GM21367 (cell line): ENCODE data around the gene IL1RL2.

Experiments
- ATAC-seq: cut with Tn5 transposase; IDR thresholded peaks from one replicate; pipeline ENCODE4 v1.9.1; 2021; ENCODE audit not compliant: unreplicated experiment

Gene IL1RL2

DNA sequence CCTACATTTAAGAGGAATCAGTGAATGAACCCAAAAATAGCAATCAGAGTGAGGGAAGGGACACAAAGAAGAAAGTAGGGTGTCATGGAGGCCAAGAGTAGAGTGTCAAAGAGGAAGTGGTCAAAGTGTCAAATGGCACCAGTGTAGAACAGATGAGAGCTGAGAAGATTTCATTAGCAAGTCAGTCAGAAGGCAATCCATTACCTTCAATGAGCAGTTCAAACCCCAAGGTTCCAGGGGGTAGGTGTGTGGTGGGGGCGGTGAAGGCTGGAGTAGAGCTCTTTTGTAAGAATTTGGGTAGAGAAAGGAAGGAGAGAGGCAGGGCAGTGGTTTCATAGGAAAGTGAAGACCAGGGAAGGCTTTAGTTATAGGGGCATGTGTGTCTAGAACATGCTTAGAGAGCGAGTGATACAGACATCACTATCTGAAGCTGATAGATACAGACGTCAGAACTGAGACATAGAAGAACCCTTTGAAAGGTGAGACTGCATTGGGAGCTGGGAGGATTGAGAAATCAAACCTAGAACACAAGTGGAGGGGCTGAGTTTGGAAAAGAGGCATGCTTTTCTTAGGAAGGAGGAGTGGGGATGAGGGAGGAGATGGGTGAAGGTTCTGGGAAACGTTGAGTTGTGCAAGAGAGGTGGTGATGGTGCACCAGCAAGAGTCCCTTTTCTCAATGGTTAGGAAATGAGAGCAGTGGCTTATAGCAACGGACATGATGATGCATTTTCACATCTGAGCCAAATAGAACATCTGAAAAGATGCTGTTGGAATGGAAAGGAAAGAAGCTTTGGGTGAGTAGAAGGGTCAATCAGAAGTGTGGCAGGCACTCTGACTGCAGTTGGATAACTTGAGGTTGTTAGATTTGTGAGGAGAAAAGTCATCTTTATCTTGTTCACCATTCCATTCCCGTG, 75.7 kb downstream of the IL1RL2 start:
- no peak for ATAC-seq

DNA sequence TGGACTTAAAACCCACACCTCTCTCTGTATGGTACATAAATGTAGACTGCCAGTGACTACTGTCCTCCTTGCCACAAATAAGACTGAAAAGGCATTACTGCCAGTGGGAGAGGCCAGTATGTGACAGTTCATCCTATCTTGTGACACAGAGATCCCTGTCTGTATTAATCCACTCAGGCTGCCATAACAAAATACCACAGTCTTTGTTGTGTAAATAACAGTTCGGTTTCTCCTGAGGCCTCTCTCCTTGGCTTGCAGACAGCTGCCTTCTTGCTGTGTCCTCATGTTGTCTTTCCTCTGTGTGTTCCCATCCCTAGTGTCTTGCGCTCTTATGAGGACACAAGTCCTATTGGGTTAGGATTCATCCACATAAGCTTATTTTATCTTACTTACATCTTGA, 78.1 kb downstream of the IL1RL2 start:
- ATAC-seq, result no peak

DNA sequence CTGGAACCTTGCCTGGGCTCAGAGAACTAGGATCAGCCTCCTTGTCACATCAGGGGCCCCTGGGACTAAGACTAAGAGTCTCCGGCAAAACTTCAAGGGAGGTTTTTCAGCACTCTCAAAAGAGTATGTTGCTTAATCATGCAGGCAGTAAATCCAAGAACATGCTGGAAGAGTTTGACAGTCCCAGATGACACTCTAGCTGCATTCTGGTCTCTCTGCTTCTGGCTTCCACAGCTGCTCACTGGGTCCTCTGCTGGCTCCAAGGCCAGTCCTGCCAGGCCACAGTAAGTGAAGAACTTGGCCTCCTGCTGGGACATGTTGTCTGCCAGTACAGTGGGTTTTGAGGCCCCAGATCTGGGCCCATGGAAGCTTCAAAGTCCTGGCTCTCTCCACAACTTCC, 79.4 kb downstream of the IL1RL2 start:
- ATAC-seq, result no peak

GRCh38 chr2:102267774-102268173, 81.0 kb downstream of the IL1RL2 start:
- no peak for ATAC-seq

GRCh38 chr2:102268510-102269199, 81.8 kb downstream of the IL1RL2 start:
- ATAC-seq, result no peak

DNA sequence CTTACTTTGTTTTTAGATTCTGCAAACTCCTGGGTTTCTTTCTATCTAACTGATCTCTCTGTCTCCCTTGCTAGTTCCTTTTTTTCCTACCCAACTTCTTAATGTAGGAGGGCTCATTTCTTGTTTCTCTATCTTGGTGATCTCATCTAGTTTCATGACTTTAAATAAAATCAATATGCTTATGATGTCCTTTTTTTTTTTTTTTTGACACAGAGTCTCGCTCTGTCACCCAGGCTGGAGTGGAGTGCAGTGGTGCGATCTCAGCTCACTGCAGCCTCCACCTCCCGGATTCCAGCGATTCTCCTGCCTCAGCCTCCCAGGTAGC, 82.3 kb downstream of the IL1RL2 start:
- no peak for ATAC-seq

GRCh38 chr2:102271844-102272243, 85.0 kb downstream of the IL1RL2 start:
- ATAC-seq, result no peak

GRCh38 chr2:102273619-102274211, 86.9 kb downstream of the IL1RL2 start:
- ATAC-seq, result no peak

GRCh38 chr2:102276549-102277201, 89.9 kb downstream of the IL1RL2 start:
- no peak for ATAC-seq

DNA sequence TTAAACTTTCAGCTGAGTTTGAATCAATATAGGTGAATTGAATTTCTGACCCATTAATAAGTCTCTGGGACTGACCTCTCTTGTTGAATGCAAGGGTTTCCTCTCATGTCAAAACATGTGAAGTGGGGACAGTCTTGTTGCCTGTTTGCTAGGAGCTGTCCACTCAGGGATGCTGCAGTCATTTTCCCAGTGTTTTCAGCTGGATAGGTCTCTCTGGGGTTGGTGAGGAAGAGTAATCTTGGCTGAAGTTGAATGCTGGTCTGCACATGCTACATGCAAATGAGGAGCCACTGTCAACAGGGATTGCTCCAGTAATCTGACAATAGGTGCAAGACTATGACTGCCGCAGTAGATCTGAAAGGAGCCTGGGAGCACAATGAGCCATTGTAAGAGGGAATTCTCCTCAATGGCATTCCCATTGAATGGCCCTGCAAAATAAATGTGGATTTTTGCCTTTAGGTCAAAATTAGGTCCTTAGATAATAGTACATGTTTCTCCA, 90.4 kb downstream of the IL1RL2 start:
- no peak for ATAC-seq

DNA sequence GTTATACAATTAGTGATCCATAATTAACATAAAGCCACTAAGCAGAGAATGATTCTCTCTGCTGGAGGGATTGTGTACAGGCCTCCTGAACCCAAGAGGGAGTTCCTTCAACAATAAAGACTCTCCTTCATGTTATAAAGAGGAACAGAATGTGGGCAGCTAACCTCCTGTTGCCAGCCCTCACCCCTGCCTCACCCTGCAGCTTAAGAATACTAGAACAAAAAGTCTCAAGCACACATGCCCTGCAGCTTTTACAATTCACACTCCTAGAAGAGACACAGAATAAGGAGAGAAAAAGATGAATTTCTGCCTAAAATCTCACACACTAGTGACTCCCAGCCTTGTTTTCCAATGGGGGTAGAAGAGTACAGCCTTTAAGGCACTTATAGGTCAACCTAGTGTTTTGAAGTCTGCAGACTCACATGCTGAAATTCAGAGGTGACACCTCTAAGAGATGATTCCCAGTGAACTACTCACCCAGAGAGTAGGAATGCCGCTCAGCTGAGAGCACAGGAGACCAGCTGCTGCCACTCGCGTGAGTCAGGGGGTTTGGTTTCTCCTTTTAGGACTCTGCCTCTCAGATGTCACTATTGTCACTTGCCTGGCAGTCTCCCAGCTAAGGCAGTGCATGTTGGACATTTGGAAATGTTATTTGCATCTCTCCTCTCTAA, 92.0 kb downstream of the IL1RL2 start:
- ATAC-seq, result no peak

- no peak for ATAC-seq
Measured at GRCh38 chr2:102279391-102279735, 92.5 kb downstream of the IL1RL2 start.

DNA sequence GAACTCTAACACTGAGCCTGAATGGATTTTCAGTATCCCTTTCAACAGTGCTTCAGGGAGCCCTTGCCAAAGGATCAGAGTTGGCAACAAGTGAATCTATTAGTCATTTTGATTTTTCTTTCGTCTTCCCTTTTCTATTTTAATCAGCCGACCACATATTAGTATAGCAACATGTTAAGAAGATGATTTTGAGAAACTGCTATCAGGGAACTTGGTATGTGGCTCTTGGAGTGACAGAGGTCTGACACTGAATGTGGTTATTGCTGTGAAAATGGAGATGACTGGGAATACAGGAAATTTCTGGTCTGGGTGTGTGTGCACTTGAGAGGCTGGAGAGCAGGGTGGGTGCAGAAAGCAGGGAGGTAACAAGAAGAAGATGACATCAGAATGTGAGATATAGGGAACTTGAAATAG, 95.9 kb downstream of the IL1RL2 start:
- no peak for ATAC-seq

DNA sequence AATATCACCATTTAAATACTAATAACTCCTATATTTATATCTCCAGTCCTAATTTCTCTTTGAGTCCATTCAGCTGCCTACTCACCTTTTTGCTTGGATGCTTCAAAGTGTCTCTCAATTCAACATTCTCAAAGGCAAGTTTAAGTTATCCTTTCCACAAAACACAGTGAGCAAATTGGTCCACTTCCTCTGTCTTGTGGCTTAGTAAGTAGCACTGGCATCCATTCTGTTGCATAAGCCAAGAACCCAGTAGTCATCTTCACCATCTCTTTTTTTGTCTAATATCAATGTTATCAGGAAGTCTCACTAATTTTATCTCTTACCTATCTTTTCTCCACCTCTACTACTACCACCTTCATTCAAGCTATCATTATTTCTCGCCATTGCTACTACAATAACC, 97.2 kb downstream of the IL1RL2 start:
- ATAC-seq, result no peak

- no peak for ATAC-seq
Measured at GRCh38 chr2:102284611-102285010, 97.8 kb downstream of the IL1RL2 start.

- no peak for ATAC-seq
Measured at GRCh38 chr2:102285368-102285767, 98.5 kb downstream of the IL1RL2 start.

DNA sequence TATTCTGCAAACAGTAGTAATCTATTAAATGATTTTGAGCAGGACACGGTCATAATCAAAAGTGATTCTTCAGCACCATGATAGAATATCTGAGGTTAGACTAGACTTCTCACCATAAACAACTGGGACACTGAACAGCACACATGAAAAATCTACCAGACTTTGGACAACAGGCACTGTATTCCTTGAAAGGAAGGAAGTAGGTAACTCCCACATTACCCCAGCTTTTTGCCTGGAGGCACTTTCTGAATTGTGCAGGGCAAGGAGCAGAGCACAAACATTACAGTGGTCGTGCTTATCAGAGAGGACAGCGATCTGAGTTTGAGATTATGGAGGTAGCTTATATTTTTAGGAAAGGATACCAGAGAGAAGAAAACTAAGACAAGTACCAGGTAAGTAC, 99.2 kb downstream of the IL1RL2 start:
- ATAC-seq, result no peak

- no peak for ATAC-seq
Measured at GRCh38 chr2:102289129-102289528, 102.3 kb downstream of the IL1RL2 start.
